GM23338 (cell line): ENCODE measurements around the gene GHRH. TPM values are rescaled to one million over a fixed set of nuclear protein-coding genes. Genes with fewer than 3 reads are reported as not detected.

Source experiments
- CREB1 ChIP-seq: fragments of 250-450 bp; sonication (Bioruptor Pico); IDR thresholded peaks from 2 replicates; pipeline ENCODE4 v1.5.0; 2020; ENCODE audit warnings: low read depth, mild to moderate bottlenecking, moderate library complexity
- EZH2phosphoT487 ChIP-seq: fragments of 200-600 bp; sonication (generic); IDR thresholded peaks from one replicate; pipeline ENCODE4 v1.8.1; 2018; ENCODE audit warnings: antibody characterized with exemption; ENCODE audit not compliant: unreplicated experiment
- JUNB ChIP-seq: IDR thresholded peaks from one replicate; pipeline ENCODE4 v1.6.1; 2016; ENCODE audit warnings: antibody characterized with exemption; ENCODE audit not compliant: unreplicated experiment
- NANOG ChIP-seq: IDR thresholded peaks from 2 replicates; pipeline ENCODE4 v1.6.1; 2016; ENCODE audit warnings: antibody characterized with exemption, borderline replicate concordance
- ZNF114 ChIP-seq: fragments of 250-450 bp; sonication (Bioruptor Pico); IDR thresholded peaks from 2 replicates; pipeline ENCODE4 v1.5.0; 2020; ENCODE audit warnings: mild to moderate bottlenecking, moderate library complexity
- ZNF462 ChIP-seq: fragments of 250-450 bp; sonication (Bioruptor Pico); IDR thresholded peaks from 2 replicates; pipeline ENCODE4 v1.5.0; 2020; ENCODE audit warnings: mild to moderate bottlenecking, moderate library complexity
- polyA plus RNA-seq: library from polyadenylated mRNA; unstranded; fragments of >200 nt; fragmentation: Nextera tagmentation; extraction: Ambion mirVana; gene quantifications from 2 replicates; pipeline ENCODE4 v1.2.1, GENCODE V29; 2016
- total RNA-seq: library from RNA; depleted of rRNA; stranded (reverse); fragments of >200 nt; shearing (Covaris generic); gene quantifications from 2 replicates; pipeline ENCODE4 v1.2.3, GENCODE V29; 2014
- TF ChIP-seq, protein P1 (sequence below): IDR thresholded peaks from one replicate; pipeline ENCODE4 v1.6.1; 2018; ENCODE audit warnings: antibody characterized with exemption; ENCODE audit not compliant: unreplicated experiment

GHRH gene
- total and polyA plus RNA-seq, 2 experiments from 2014 or later, result 0.40 TPM; not detected in 1

DNA sequence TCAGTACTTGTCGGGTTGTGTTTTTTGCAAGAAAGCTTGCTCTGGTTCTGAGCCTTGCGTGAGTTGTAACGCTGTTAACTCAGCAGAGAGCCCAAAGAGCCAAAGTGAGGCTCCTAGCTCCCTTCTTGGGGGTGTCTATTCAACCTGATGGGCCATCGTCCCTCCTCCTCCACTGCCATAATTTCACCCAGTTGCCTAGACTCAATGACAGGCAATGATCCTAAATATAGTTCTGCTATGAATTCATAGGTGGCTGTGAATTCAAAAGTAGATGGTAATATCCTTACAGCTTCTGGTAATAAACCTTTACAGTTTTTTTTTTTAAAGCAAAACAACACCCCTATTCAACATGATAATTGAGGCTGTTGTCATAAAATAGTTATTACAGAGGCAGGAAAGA lies 39.5 kb downstream of the GHRH start (continued):
- TF ChIP-seq ZNF462 (CRISPR knock-in tag) (no peak), JUNB (no peak), CREB1 (CRISPR knock-in tag) (no peak), EZH2phosphoT487 (no peak), ZNF114 (CRISPR knock-in tag) (no peak), NANOG (no peak)
- TF ChIP-seq, protein P1, sequence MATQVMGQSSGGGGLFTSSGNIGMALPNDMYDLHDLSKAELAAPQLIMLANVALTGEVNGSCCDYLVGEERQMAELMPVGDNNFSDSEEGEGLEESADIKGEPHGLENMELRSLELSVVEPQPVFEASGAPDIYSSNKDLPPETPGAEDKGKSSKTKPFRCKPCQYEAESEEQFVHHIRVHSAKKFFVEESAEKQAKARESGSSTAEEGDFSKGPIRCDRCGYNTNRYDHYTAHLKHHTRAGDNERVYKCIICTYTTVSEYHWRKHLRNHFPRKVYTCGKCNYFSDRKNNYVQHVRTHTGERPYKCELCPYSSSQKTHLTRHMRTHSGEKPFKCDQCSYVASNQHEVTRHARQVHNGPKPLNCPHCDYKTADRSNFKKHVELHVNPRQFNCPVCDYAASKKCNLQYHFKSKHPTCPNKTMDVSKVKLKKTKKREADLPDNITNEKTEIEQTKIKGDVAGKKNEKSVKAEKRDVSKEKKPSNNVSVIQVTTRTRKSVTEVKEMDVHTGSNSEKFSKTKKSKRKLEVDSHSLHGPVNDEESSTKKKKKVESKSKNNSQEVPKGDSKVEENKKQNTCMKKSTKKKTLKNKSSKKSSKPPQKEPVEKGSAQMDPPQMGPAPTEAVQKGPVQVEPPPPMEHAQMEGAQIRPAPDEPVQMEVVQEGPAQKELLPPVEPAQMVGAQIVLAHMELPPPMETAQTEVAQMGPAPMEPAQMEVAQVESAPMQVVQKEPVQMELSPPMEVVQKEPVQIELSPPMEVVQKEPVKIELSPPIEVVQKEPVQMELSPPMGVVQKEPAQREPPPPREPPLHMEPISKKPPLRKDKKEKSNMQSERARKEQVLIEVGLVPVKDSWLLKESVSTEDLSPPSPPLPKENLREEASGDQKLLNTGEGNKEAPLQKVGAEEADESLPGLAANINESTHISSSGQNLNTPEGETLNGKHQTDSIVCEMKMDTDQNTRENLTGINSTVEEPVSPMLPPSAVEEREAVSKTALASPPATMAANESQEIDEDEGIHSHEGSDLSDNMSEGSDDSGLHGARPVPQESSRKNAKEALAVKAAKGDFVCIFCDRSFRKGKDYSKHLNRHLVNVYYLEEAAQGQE, result no peak
